Uterus (tissue), 2 donors: ENCODE results near the gene CDKN1B.
"Not testable (repeated sequence)": the region's sequence is repeated elsewhere in the genome, so short reads cannot be mapped to it uniquely, and the experiment has no call there.

Source experiments
- CTCF ChIP-seq, 4 experiments: fragments of 200-600 bp in 2 of 4; fragments of 450-650 bp in 2 of 4; sonication (generic) in 2 of 4; IDR thresholded peaks; one replicate each; pipeline ENCODE4 v1.5.1; 2016 to 2019; ENCODE audit warnings: antibody characterized with exemption in 4 of 4, mild to moderate bottlenecking in 2 of 4, moderate library complexity in 1 of 4
- POLR2A ChIP-seq, 2 donors: fragments of 450-650 bp; IDR thresholded peaks; one replicate each; pipeline ENCODE4 v1.6.1; 2016; ENCODE audit warnings: antibody characterized with exemption in 2 of 2, mild to moderate bottlenecking in 1 of 2, moderate library complexity in 1 of 2

GRCh38 chr12:12738152-12738551 is 21.0 kb downstream of the CDKN1B start:
- TF ChIP-seq CTCF, POLR2A (IDR thresholded peaks at IDR 0.05): not testable (repeated sequence)
